ENCODE measurements around the gene DCP1B.

Gene DCP1B

DNA sequence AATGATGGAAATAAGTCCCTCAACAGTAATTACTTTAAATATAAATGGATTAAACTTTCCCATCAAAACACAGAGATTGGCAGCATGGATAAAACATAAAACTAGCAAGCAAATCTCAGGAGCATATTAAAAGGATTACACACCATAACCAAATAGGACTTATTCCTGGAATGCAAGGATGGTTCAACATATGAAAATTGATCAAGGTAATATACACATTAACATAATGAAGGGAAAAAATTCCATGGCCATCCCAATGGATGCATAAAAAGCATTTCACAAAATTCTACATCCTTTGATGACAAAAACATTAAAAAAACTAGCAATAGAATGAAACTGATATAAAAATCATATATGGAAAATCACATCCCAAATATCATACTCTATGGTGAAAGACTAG lies 99.4 kb downstream of the DCP1B start:
- TF ChIP-seq, protein P1, sequence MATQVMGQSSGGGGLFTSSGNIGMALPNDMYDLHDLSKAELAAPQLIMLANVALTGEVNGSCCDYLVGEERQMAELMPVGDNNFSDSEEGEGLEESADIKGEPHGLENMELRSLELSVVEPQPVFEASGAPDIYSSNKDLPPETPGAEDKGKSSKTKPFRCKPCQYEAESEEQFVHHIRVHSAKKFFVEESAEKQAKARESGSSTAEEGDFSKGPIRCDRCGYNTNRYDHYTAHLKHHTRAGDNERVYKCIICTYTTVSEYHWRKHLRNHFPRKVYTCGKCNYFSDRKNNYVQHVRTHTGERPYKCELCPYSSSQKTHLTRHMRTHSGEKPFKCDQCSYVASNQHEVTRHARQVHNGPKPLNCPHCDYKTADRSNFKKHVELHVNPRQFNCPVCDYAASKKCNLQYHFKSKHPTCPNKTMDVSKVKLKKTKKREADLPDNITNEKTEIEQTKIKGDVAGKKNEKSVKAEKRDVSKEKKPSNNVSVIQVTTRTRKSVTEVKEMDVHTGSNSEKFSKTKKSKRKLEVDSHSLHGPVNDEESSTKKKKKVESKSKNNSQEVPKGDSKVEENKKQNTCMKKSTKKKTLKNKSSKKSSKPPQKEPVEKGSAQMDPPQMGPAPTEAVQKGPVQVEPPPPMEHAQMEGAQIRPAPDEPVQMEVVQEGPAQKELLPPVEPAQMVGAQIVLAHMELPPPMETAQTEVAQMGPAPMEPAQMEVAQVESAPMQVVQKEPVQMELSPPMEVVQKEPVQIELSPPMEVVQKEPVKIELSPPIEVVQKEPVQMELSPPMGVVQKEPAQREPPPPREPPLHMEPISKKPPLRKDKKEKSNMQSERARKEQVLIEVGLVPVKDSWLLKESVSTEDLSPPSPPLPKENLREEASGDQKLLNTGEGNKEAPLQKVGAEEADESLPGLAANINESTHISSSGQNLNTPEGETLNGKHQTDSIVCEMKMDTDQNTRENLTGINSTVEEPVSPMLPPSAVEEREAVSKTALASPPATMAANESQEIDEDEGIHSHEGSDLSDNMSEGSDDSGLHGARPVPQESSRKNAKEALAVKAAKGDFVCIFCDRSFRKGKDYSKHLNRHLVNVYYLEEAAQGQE (IDR thresholded peaks at IDR 0.05; ENCODE audit: insufficient read depth in 1 of 2, low read depth in 2 of 2, low read length in 2 of 2): no peak
- TF ChIP-seq SIN3A (IDR thresholded peaks at IDR 0.05; ENCODE audit: borderline replicate concordance, insufficient read depth, low read length) (no peak), POLR2AphosphoS5 (IDR thresholded peaks at IDR 0.05; ENCODE audit: low read depth, low read length) (no peak), TAF1 (IDR thresholded peaks at IDR 0.05; ENCODE audit: borderline replicate concordance, insufficient read depth, low read length) (no peak), FOXP2 (optimal IDR thresholded peaks at IDR 0.05; ENCODE audit: borderline replicate concordance, extremely low read depth, extremely low read length, insufficient read depth) (no peak)

DNA sequence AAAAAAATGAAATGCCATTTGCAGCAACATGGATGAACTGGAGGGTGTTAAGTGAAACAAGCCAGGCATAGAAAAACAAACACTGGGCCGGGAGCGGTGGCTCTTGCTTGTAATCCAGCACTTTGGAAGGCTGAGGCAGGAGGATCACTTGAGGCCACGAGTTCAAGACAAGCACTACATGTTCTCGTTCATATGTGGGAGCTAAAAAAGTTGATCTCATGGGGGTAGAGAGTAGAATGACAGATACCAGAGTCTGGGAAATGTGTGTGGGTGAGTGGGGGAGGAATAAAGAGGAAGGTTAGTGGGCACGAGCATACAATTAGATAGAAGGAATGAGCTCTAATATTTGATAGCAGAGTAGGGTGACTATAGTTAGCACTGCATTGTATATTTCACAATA lies 107.3 kb downstream of the DCP1B start:
- TF ChIP-seq, protein P1 (IDR thresholded peaks at IDR 0.05; ENCODE audit: insufficient read depth in 1 of 2, low read depth in 2 of 2, low read length in 2 of 2): no peak
- no peak for TF ChIP-seq SIN3A (IDR thresholded peaks at IDR 0.05; ENCODE audit: borderline replicate concordance, insufficient read depth, low read length)
- TF ChIP-seq POLR2AphosphoS5 (IDR thresholded peaks at IDR 0.05; ENCODE audit: low read depth, low read length): no peak
- TF ChIP-seq FOXP2 (optimal IDR thresholded peaks at IDR 0.05; ENCODE audit: borderline replicate concordance, extremely low read depth, extremely low read length, insufficient read depth): no peak
- no peak for TF ChIP-seq TAF1 (IDR thresholded peaks at IDR 0.05; ENCODE audit: borderline replicate concordance, insufficient read depth, low read length)

All from PFSK-1 (cell line).